Measurements from ENCODE around the gene SLC16A6. TPM values are rescaled to one million over a fixed set of nuclear protein-coding genes. Genes with fewer than 3 reads are reported as not detected.

Gene SLC16A6
- total RNA-seq, 4 donors from 2014 or later = 0.38 to 9.2 (median 1.6) TPM

GRCh38 chr17:68277807-68278206 lies 13.1 kb downstream of the SLC16A6 start:
- no peak for TF ChIP-seq CTCF (IDR thresholded peaks at IDR 0.05; ENCODE audit: low read depth)

GRCh38 chr17:68273722-68274121 lies 17.2 kb downstream of the SLC16A6 start:
- no peak for TF ChIP-seq CTCF (IDR thresholded peaks at IDR 0.05; ENCODE audit: low read depth)

- TF ChIP-seq CTCF (IDR thresholded peaks at IDR 0.05; ENCODE audit: low read depth) = no peak
Observed at GRCh38 chr17:68260051-68260762, 30.7 kb downstream of the SLC16A6 start.

- TF ChIP-seq CTCF (IDR thresholded peaks at IDR 0.05; ENCODE audit: low read depth) = no peak
Observed at GRCh38 chr17:68257934-68258333, 33.0 kb downstream of the SLC16A6 start.

GRCh38 chr17:68255731-68256538 lies 35.0 kb downstream of the SLC16A6 start:
- no peak for TF ChIP-seq CTCF (IDR thresholded peaks at IDR 0.05; ENCODE audit: low read depth)

- TF ChIP-seq CTCF (IDR thresholded peaks at IDR 0.05; ENCODE audit: low read depth) = no peak
Observed at GRCh38 chr17:68255151-68255550, 35.8 kb downstream of the SLC16A6 start.

GRCh38 chr17:68249354-68249765 lies 41.6 kb downstream of the SLC16A6 start:
- no peak for TF ChIP-seq CTCF (IDR thresholded peaks at IDR 0.05; ENCODE audit: low read depth)
